Measurements from ENCODE around the gene TRIML2.
A peak's percentile ranks its signal among the peaks of the same experiment; 100 is the strongest.
"Not testable (repeated sequence)": the region's sequence is repeated elsewhere in the genome, so short reads cannot be mapped to it uniquely, and the experiment has no call there.

The TRIML2 gene

GRCh38 chr4:188107931-188108843, 1.2 kb downstream of the TRIML2 start:
- peak; percentile 64 for DNase-seq (ENCODE audit: low spot score)

- no peak for DNase-seq (ENCODE audit: low spot score)
Observed at GRCh38 chr4:188106454-188106853, 2.9 kb downstream of the TRIML2 start.

- peak; percentile 36 for DNase-seq (ENCODE audit: low spot score)
Observed at GRCh38 chr4:188092824-188093223, 16.6 kb downstream of the TRIML2 start.

- DNase-seq (ENCODE audit: low spot score): no peak
Observed at GRCh38 chr4:188086858-188087257, 22.5 kb downstream of the TRIML2 start.

- no peak for DNase-seq (ENCODE audit: low spot score)
Observed at GRCh38 chr4:188082796-188083195, 26.6 kb downstream of the TRIML2 start.

- DNase-seq (ENCODE audit: low spot score): no peak
Observed at GRCh38 chr4:188078116-188078515, 31.3 kb downstream of the TRIML2 start.

GRCh38 chr4:188076169-188076568, 33.2 kb downstream of the TRIML2 start:
- no peak for DNase-seq (ENCODE audit: low spot score)

- no peak for DNase-seq (ENCODE audit: low spot score)
Observed at GRCh38 chr4:188061083-188061482, 48.3 kb downstream of the TRIML2 start.

- no peak for DNase-seq (ENCODE audit: low spot score)
Observed at GRCh38 chr4:188053302-188053701, 56.1 kb downstream of the TRIML2 start.

GRCh38 chr4:188046657-188047056, 62.7 kb downstream of the TRIML2 start:
- no peak for DNase-seq (ENCODE audit: low spot score)

- DNase-seq (ENCODE audit: low spot score): not testable (repeated sequence)
Observed at GRCh38 chr4:188045461-188045860, 63.9 kb downstream of the TRIML2 start.

- DNase-seq (ENCODE audit: low spot score): no peak
Observed at GRCh38 chr4:188043154-188043553, 66.2 kb downstream of the TRIML2 start.

- no peak for DNase-seq (ENCODE audit: low spot score)
Observed at GRCh38 chr4:188042191-188042590, 67.2 kb downstream of the TRIML2 start.

GRCh38 chr4:188041721-188042120, 67.7 kb downstream of the TRIML2 start:
- no peak for DNase-seq (ENCODE audit: low spot score)

All from GM03348 (cell line).